IMR-90 (cell line): Measurements from ENCODE around the gene SCYGR4. TPM values are rescaled to one million over a fixed set of nuclear protein-coding genes. Genes with fewer than 3 reads are reported as not detected.

Experiments
- ATAC-seq: fragments of 200-7000 bp; cut with Tn5 transposase; 2 replicates; pipeline ENCODE4 v1.9.1; 2020; ENCODE audit warnings: low read depth, mild to moderate bottlenecking, moderate library complexity
- BruUV-seq: library from RNA; stranded (reverse); fragments of 400-500 nt; replicated peaks from 2 replicates; lab custom pipeline; 2021; lab: Mats Ljungman, UMichigan
- CTCF ChIA-PET: fragments of 300-600 bp; formaldehyde crosslinking; extraction: SDS; loops from one replicate; lab custom pipeline; 2021; ENCODE audit warnings: antibody characterized with exemption; lab: Yijun Ruan, JAX
- POLR2A ChIA-PET: fragments of 300-600 bp; sonication (Branson Sonifier 250); formaldehyde crosslinking; loops from one replicate; lab custom pipeline; 2022; ENCODE audit warnings: antibody characterized with exemption; ENCODE audit not compliant: unreplicated experiment; lab: Charles Lee
- DNase-seq: peaks from one replicate; pipeline ENCODE4 v3.0.0; 2013
- H2AFZ ChIP-seq: replicated peaks from 2 replicates; pipeline ENCODE3; 2013; ENCODE audit warnings: low read length, mild to moderate bottlenecking; ENCODE audit not compliant: poor library complexity
- H2AK5ac ChIP-seq: 2 replicates; pipeline ENCODE4 v1.6.1; 2013; ENCODE audit warnings: low read depth, low read length, inconsistent platforms
- H2AK9ac ChIP-seq: replicated peaks from 2 replicates; pipeline ENCODE3; 2013; ENCODE audit warnings: mild to moderate bottlenecking, low read depth, low read length, moderate library complexity; ENCODE audit not compliant: poor library complexity
- H2BK120ac ChIP-seq: 2 replicates; pipeline ENCODE4 v1.6.1; 2013; ENCODE audit warnings: low read depth, low read length, inconsistent platforms
- H2BK15ac ChIP-seq: 3 replicates; pipeline ENCODE4 v1.6.1; 2013; ENCODE audit warnings: low read depth, low read length, inconsistent platforms
- H2BK20ac ChIP-seq: 2 replicates; pipeline ENCODE4 v1.6.1; 2013; ENCODE audit warnings: low read depth, mild to moderate bottlenecking, inconsistent platforms, low read length, moderate library complexity
- H2BK5ac ChIP-seq: 2 replicates; pipeline ENCODE4 v1.6.1; 2013; ENCODE audit warnings: mild to moderate bottlenecking, low read depth, low read length, inconsistent platforms; ENCODE audit not compliant: poor library complexity, severe bottlenecking
- H3K14ac ChIP-seq: replicated peaks from 2 replicates; pipeline ENCODE4 v1.6.1; 2013; ENCODE audit warnings: low read depth, low read length, inconsistent platforms
- H3K18ac ChIP-seq: 2 replicates; pipeline ENCODE4 v1.6.1; 2013; ENCODE audit warnings: low read depth, low read length, control low read depth
- H3K23ac ChIP-seq: 2 replicates; pipeline ENCODE4 v1.6.1; 2013; ENCODE audit warnings: low read depth, low read length, inconsistent platforms
- H3K27ac ChIP-seq: 2 replicates; pipeline ENCODE4 v1.5.1; 2013; ENCODE audit warnings: mild to moderate bottlenecking, control low read depth, low read length; ENCODE audit not compliant: insufficient read depth
- H3K27me3 ChIP-seq: 2 replicates; pipeline ENCODE4 v1.6.1; 2013; ENCODE audit warnings: low read length; ENCODE audit not compliant: control insufficient read depth, insufficient read depth
- H3K36me3 ChIP-seq: 2 replicates; pipeline ENCODE4 v1.6.1; 2013; ENCODE audit warnings: low read length, mixed read lengths; ENCODE audit not compliant: control insufficient read depth, insufficient read depth
- H3K4ac ChIP-seq: 2 replicates; pipeline ENCODE4 v1.6.1; 2013; ENCODE audit warnings: low read depth, low read length, inconsistent platforms
- H3K4me1 ChIP-seq: 2 replicates; pipeline ENCODE4 v1.6.1; 2013; ENCODE audit warnings: low read length, mixed read lengths; ENCODE audit not compliant: control insufficient read depth, insufficient read depth
- H3K4me2 ChIP-seq: 2 replicates; pipeline ENCODE4 v1.6.1; 2013; ENCODE audit warnings: low read depth, mild to moderate bottlenecking, control low read depth, low read length, moderate library complexity
- H3K4me3 ChIP-seq: 2 replicates; pipeline ENCODE4 v1.5.1; 2013; ENCODE audit warnings: low read depth, mild to moderate bottlenecking, control low read depth, low read length, moderate library complexity; ENCODE audit not compliant: insufficient read depth
- H3K56ac ChIP-seq: 2 replicates; pipeline ENCODE4 v1.6.1; 2013; ENCODE audit warnings: low read length, inconsistent platforms; ENCODE audit not compliant: insufficient read depth; ENCODE audit errors: extremely low read depth
- H3K79me1 ChIP-seq, 2 experiments: 2 replicates each; pipeline ENCODE4 v1.6.1; 2013; ENCODE audit warnings: low read length in 2 of 2, inconsistent platforms in 1 of 2, low read depth in 1 of 2
- H3K9ac ChIP-seq: 2 replicates; pipeline ENCODE4 v1.6.1; 2013; ENCODE audit warnings: low read depth, low read length, control low read depth
- H3K9me1 ChIP-seq: 2 replicates; pipeline ENCODE4 v1.6.1; 2013; ENCODE audit warnings: low read length, inconsistent platforms; ENCODE audit not compliant: insufficient read depth
- H3K9me3 ChIP-seq: 2 replicates; pipeline ENCODE4 v1.6.1; 2013; ENCODE audit warnings: low read length; ENCODE audit not compliant: control insufficient read depth, insufficient read depth
- H4K20me1 ChIP-seq: 2 replicates; pipeline ENCODE4 v1.6.1; 2013; ENCODE audit warnings: low read length, inconsistent platforms; ENCODE audit not compliant: insufficient read depth
- H4K5ac ChIP-seq: 2 replicates; pipeline ENCODE4 v1.6.1; 2013; ENCODE audit warnings: mild to moderate bottlenecking, low read depth, low read length, control low read depth
- H4K8ac ChIP-seq, 2 experiments: 2 replicates each; pipeline ENCODE4 v1.6.1; 2013; ENCODE audit warnings: low read depth in 2 of 2, low read length in 2 of 2, control low read depth in 1 of 2, inconsistent platforms in 1 of 2
- H4K91ac ChIP-seq: 2 replicates; pipeline ENCODE4 v1.6.1; 2013; ENCODE audit warnings: low read depth, low read length, inconsistent platforms; ENCODE audit not compliant: insufficient read depth
- BHLHE40 ChIP-seq: fragments of 150-350 bp; IDR thresholded peaks from 2 replicates; pipeline ENCODE4 v1.6.1; 2016; ENCODE audit warnings: mild to moderate bottlenecking, low read depth, low read length
- CEBPB ChIP-seq: IDR thresholded peaks from 2 replicates; pipeline ENCODE4 v1.6.1; 2012; ENCODE audit warnings: low read depth, low read length, improper control_type of control experiment
- CTCF ChIP-seq: conservative IDR thresholded peaks from 2 replicates; pipeline ENCODE4 v1.5.1; 2012; ENCODE audit warnings: mild to moderate bottlenecking, low read depth, low read length, improper control_type of control experiment
- ELK1 ChIP-seq: fragments of 150-350 bp; IDR thresholded peaks from 2 replicates; pipeline ENCODE4 v1.6.1; 2016; ENCODE audit warnings: low read depth, mild to moderate bottlenecking, low read length, moderate library complexity, borderline replicate concordance
- MAFK ChIP-seq: IDR thresholded peaks from 2 replicates; pipeline ENCODE4 v1.6.1; 2012; ENCODE audit warnings: low read depth, low read length, improper control_type of control experiment
- MAZ ChIP-seq: IDR thresholded peaks from 2 replicates; pipeline ENCODE4 v1.6.1; 2012; ENCODE audit warnings: low read depth, mild to moderate bottlenecking, low read length, improper control_type of control experiment, moderate library complexity, borderline replicate concordance
- POLR2A ChIP-seq: IDR thresholded peaks from 2 replicates; pipeline ENCODE4 v1.6.1; 2012; ENCODE audit warnings: mild to moderate bottlenecking, low read depth, low read length
- RCOR1 ChIP-seq: IDR thresholded peaks from 2 replicates; pipeline ENCODE4 v1.6.1; 2012; ENCODE audit warnings: mild to moderate bottlenecking, low read length, improper control_type of control experiment; ENCODE audit not compliant: insufficient replicate concordance
- SMC3 ChIP-seq: fragments of 150-350 bp; IDR thresholded peaks from 2 replicates; pipeline ENCODE4 v1.6.1; 2016; ENCODE audit warnings: low read depth, mild to moderate bottlenecking, antibody characterized with exemption, low read length, moderate library complexity
- USF2 ChIP-seq: fragments of 150-350 bp; IDR thresholded peaks from 2 replicates; pipeline ENCODE4 v1.6.1; 2017; ENCODE audit warnings: mild to moderate bottlenecking, antibody characterized with exemption, low read length, low read depth
- WGBS, 2 experiments: methylation state at CpG; one replicate each; pipeline versions ENCODE4 v1.1.5 to v1.1.7; 2013; ENCODE audit warnings: missing lambda C conversion rate in 2 of 2; ENCODE audit not compliant: insufficient read length in 1 of 2; ENCODE audit errors: extremely low coverage in 2 of 2; 5-methylcytosine and 5-hydroxymethylcytosine counted together
- dilution Hi-C: fragments of 300-500 bp; cut with HindIII; formaldehyde crosslinking; loops from one replicate; pipeline ENCODE4 v1.14.3; 2018; ENCODE audit warnings: low sequenced_read_pairs; ENCODE audit not compliant: unreplicated experiment
- in situ Hi-C: fragments of 300-500 bp; cut with MboI; formaldehyde crosslinking; loops from 3 replicates; pipeline ENCODE4 v1.14.3; 2019; ENCODE audit warnings: low sequenced_read_pairs, inconsistent platforms, mixed read lengths
- intact Hi-C: fragments of 100-400 bp; cut with micrococcal nuclease; formaldehyde crosslinking; loops from 2 replicates; pipeline ENCODE4 v1.10.0; 2022
- polyA plus RNA-seq, 3 experiments: library from polyadenylated mRNA; depleted of rRNA; stranded (reverse); fragments of >200 nt; gene quantifications; 2 replicates each; pipeline ENCODE4 v1.2.3, GENCODE V29; 2012; ENCODE audit warnings: low replicate concordance in 1 of 3
- total RNA-seq: library from RNA; depleted of rRNA; stranded (reverse); fragments of >200 nt; gene quantifications from 2 replicates; pipeline ENCODE4 v1.2.3, GENCODE V29; 2012

The SCYGR4 gene
- total and polyA plus RNA-seq, 2 of the 4 experiments (the other 2 are of a cell fraction): not detected

- H3K79me1 ChIP-seq: no peaks in the 10 kb centered on the region
- H4K5ac ChIP-seq: no peak overlapping the region
- H2AK5ac ChIP-seq: no peak overlapping the region
- CTCF ChIA-PET: no interaction called here
- H3K9ac ChIP-seq: no peak overlapping the region
- no peak overlapping the region for H3K4me2 ChIP-seq
- no peaks in the 10 kb centered on the region for H3K4me1 ChIP-seq
- H2BK120ac ChIP-seq: no peak overlapping the region
- ATAC-seq (no peak), DNase-seq (no peak)
- WGBS, 2 experiments: no CpG with 5 or more reads among the region's 2 CpGs
- no peak overlapping the region for H2BK20ac ChIP-seq
- H3K9me1 ChIP-seq: no peaks in the 10 kb centered on the region
- H4K91ac ChIP-seq: no peak overlapping the region
- no peak overlapping the region for H2BK15ac ChIP-seq
- intact Hi-C loops: no loop called here
- no peak overlapping the region for H4K8ac ChIP-seq
- POLR2A ChIA-PET: no interaction called here
- BruUV-seq: no TSS peak
- no peak overlapping the region for H2AK9ac ChIP-seq
- H3K27me3 ChIP-seq: peaks cover 2% of the 10 kb centered on the region
- H3K23ac ChIP-seq: no peak overlapping the region
- H3K14ac ChIP-seq: no peak overlapping the region
- H2AFZ ChIP-seq: no peak overlapping the region
- dilution Hi-C loops: no loop called here
- TF ChIP-seq BHLHE40 (no peak), USF2 (no peak), RCOR1 (no peak), SMC3 (no peak), MAFK (no peak), MAZ (no peak), CEBPB (no peak), ELK1 (no peak), CTCF (no peak), POLR2A (no peak)
- H4K20me1 ChIP-seq: no peaks in the 10 kb centered on the region
- no peaks in the 10 kb centered on the region for H3K9me3 ChIP-seq
- H2BK5ac ChIP-seq: no peak overlapping the region
- no peak overlapping the region for H3K4me3 ChIP-seq
- H3K36me3 ChIP-seq: no peaks in the 10 kb centered on the region
- in situ Hi-C loops: no loop called here
- H3K4ac ChIP-seq: no peak overlapping the region
- no peak overlapping the region for H3K27ac ChIP-seq
- no peak overlapping the region for H3K56ac ChIP-seq
- H3K18ac ChIP-seq: no peak overlapping the region
Observed at GRCh38 chr2:227610123-227610522, 7.2 kb upstream of the SCYGR4 start.
